NCI-H187 treated with DMSO at 0.1 percent for 48 hours (cell line): ENCODE data around the gene TENM3.

Source experiments
- DNase-seq: peaks from one replicate; lab custom pipeline; 2025; lab: John Stamatoyannopoulos, UW

The TENM3 gene

GRCh38 chr4:182254026-182254780 is 11.0 kb downstream of the TENM3 start:
- DNase-seq = no peak

DNA sequence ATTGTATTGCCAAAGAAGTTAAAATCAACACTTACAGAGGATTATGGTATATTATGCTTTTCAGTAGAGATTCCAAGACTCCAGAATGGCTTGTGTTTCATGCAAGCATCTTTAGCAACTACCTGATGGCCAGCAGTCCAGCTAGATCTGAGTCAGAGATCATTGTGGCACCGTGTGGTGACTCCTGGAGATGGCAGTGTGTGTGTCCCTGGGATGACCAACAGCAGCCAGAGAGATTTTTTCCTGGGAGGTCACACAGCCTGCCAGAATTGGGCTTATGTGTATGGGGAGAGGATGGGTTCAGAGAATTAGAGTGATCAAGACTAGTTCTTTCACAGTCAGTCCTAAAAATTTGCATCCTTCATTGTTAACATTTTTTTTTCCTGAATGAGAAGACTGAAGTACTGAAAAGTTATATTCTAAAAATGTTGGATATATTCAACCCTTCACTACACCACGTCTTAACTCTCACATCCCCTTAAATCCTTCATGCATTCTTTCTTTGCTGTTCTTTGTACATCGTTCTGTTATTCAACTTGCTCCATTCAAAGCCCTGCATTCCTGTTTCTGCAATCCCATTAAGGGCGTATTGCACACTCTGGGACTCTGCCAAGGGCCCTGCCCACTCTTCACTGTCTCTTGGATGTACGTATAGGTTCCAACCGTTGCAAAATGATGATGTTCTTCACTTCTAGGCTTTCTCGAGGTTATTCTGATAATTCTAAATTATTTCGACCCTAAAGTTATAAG is 12.4 kb downstream of the TENM3 start:
- no peak for DNase-seq

GRCh38 chr4:182257016-182257415 is 13.8 kb downstream of the TENM3 start:
- DNase-seq = no peak

DNA sequence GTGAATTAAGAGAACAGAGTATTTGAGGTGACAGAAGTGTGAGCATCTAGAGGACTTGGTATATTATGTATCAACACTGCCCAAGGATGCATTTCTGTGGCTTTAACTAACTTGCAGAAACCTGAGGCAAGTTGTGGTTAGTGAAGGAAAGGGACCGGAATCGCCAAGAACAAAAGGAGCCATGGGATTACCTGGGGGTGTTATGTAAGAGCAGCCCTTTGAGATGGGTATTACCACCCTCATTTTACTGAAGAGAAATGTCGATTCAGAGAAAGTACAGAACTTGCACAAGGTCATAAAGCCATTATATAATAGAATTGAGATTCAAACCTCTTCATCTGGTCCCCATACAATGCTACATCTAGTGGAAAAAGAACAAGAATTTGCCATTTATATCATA is 14.3 kb downstream of the TENM3 start:
- no peak for DNase-seq

- DNase-seq = no peak
These were observed 15.3 kb downstream of the TENM3 start for GRCh38 chr4:182258441-182259000.

- no peak for DNase-seq
These were observed 18.5 kb downstream of the TENM3 start for GRCh38 chr4:182261651-182262223.

DNA sequence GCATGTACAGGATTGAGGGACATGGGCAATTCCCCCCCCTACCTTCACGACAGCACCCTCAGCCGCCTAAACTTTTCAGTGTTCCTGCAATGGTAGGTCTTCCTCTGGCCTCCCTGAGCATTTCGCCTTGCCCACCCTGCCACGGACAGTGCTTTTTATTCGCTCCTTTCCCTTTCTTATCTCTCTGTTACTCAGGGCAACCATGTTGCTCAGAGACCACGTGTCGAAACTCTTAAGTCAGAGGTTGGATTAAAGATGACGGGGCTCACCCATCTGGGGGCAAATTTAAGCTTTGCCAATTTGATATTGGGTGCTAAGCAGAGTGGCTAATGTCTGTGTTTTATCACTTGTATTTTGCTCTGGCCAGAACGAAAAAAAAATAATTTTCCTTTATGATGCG is 20.4 kb downstream of the TENM3 start:
- DNase-seq = no peak

GRCh38 chr4:182264139-182264752 is 21.0 kb downstream of the TENM3 start:
- DNase-seq = no peak

DNA sequence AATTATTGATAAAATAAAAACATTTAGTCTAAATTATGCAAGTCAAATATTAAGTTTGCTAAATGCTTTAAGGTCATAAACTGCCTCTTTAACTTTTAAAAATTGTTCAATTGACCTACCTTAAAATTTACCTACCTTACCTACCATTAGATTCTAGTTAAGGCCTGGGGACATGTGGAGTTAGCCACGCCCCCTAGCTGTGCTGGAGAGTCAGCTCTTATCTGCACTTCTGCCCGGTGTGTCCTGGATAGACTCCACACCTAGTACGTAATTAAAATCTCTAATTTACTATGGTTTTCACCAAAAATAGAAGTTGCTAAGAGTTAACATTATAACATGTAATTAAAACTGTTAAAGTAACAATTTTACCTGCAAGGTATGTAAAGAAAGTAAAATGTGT is 22.7 kb downstream of the TENM3 start:
- DNase-seq = no peak

- DNase-seq = no peak
These were observed 23.8 kb downstream of the TENM3 start for GRCh38 chr4:182267048-182267447.

- no peak for DNase-seq
These were observed 25.8 kb downstream of the TENM3 start for GRCh38 chr4:182268966-182269365.

DNA sequence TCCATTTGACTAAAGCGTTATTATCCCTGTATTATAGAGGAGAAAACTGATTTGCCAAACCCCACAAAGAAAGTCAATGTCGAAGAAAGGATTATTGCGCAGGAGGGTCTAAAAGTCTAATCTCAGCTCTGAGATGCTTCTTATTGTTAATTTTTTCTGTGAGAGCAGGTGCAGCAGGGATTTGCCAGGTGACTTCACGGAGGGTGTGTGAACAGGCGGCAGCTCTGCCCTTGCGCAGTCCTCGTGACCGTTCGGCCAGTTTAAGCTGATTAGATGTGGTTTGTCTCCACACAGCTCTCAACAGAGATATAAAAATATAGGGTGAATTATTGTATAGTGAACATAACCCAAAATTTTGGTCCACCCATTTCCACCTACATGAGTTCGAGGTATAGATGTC is 28.5 kb downstream of the TENM3 start:
- no peak for DNase-seq

GRCh38 chr4:182272151-182272550 is 28.9 kb downstream of the TENM3 start:
- no peak for DNase-seq

- DNase-seq = no peak
These were observed 30.2 kb downstream of the TENM3 start for GRCh38 chr4:182273191-182273935.

- DNase-seq = no peak
These were observed 33.3 kb downstream of the TENM3 start for GRCh38 chr4:182276210-182277109.

GRCh38 chr4:182277377-182277776 is 34.2 kb downstream of the TENM3 start:
- no peak for DNase-seq

- DNase-seq = no peak
These were observed 35.5 kb downstream of the TENM3 start for GRCh38 chr4:182278729-182279128.

GRCh38 chr4:182280436-182281111 is 37.4 kb downstream of the TENM3 start:
- DNase-seq = no peak

DNA sequence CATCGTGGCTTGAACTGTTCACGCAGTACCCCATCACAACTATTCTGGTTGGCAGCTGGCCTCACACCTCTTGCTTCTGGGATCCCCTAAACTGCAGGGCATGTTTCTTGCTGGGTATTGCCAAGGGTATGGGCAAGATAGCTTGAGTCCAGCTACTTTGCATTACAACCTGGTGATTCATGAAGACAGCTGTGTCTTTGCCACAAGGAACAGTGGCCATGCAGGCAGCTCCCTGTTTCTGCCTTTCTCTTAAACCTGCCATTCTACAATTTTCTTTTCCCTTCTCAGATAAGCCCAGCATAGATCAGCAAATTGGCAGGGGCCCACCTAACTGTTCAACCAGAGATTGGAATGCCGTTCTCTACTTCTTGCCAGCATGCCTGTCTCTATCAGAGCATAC is 42.8 kb downstream of the TENM3 start:
- no peak for DNase-seq

- DNase-seq = no peak
These were observed 43.7 kb downstream of the TENM3 start for GRCh38 chr4:182286931-182287330.
